Fibroblast of pulmonary artery (primary cell): ENCODE measurements around the gene LAMA1.

Experiments used
- DNase-seq: peaks from one replicate; pipeline ENCODE4 v3.0.0-alpha.2; 2010; ENCODE audit warnings: low read depth
- H3K4me3 ChIP-seq: replicated peaks from 2 replicates; pipeline ENCODE4 v1.5.1; 2011; ENCODE audit warnings: low read depth, mild to moderate bottlenecking, control low read depth, low read length, moderate library complexity
- CTCF ChIP-seq: IDR thresholded peaks from 2 replicates; pipeline ENCODE4 v1.5.1; 2011; ENCODE audit warnings: mild to moderate bottlenecking, control low read depth, low read length, inconsistent platforms; ENCODE audit errors: missing control alignments

Gene LAMA1

DNA sequence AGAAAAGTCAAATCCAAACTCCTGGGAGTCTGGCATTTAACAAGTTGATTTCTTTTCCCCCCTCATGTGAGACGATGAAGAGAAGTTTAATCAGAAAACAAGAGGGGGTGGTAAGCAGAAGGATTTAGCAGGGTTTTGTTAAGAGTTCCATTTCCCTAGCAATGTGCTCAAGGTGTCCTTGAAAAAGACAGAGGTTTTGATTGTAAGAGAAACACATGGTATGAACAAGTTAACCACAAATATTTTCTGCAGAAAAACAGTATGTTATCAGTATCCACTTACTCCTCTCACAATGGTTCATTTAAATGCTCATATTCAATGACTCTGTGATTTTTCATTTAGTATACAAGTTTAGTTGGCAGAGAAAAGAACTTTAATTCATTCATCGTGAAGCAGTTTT is 26.8 kb downstream of the LAMA1 start:
- DNase-seq: peak; percentile 52
- no peak overlapping the region for H3K4me3 ChIP-seq
- TF ChIP-seq CTCF: no peak

- no peak for DNase-seq
- no peak overlapping the region for H3K4me3 ChIP-seq
- no peak for TF ChIP-seq CTCF
These were observed 28.2 kb downstream of the LAMA1 start for GRCh38 chr18:7089369-7089768.

GRCh38 chr18:7084080-7085065 is 33.2 kb downstream of the LAMA1 start:
- peak; percentile 91 for DNase-seq
- no peak for TF ChIP-seq CTCF
- H3K4me3 ChIP-seq: no peak overlapping the region

- H3K4me3 ChIP-seq: no peak overlapping the region
- no peak for TF ChIP-seq CTCF
- DNase-seq: no peak
These were observed 34.9 kb downstream of the LAMA1 start for GRCh38 chr18:7082671-7083070.

GRCh38 chr18:7079231-7079630 is 38.4 kb downstream of the LAMA1 start:
- DNase-seq: no peak
- no peak for TF ChIP-seq CTCF
- H3K4me3 ChIP-seq: no peak overlapping the region

DNA sequence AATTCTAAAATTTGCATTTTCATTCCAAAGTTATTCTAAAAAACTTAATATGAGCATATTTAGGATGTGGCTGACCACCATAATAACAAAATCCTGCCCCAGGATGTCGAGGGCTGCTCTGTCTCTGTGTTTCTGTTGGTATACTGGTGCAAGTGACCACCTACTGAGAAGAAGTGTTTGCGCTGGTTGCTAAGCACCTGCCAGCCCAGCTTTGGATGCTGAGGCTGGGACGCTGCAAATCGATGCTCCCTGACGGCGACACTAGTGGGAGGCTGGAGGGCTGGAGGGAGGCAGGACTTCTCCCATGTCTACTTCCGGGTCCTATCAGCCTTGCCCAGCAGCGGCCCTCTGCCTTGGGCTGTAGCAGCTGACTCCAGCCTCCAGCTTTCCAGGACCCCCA is 45.0 kb downstream of the LAMA1 start:
- TF ChIP-seq CTCF: no peak
- no peak overlapping the region for H3K4me3 ChIP-seq
- no peak for DNase-seq

DNA sequence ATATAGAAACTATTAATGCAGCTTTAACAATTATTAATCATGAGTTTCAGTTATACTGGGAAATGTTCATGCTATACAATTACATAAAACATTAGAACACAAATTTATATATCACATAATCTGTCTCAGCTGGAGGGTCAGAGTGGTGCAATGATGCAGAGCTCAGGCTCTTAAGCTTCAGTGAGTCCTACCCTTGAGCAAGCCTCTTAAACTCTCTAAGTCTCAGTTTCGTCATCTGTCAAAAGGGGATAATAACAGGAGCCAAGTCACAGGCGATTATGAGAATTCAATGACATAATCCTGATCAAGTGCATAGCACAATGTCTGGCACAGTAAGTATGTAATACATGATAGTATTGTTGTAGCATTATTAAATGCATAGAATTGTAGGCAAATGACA is 46.0 kb downstream of the LAMA1 start:
- DNase-seq: no peak
- no peak for TF ChIP-seq CTCF
- no peak overlapping the region for H3K4me3 ChIP-seq
